Endodermal cell (in vitro differentiated cells): ENCODE data around the gene C2. TPM values are rescaled to one million over a fixed set of nuclear protein-coding genes. Genes with fewer than 3 reads are reported as not detected.

Source experiments
- DNase-seq: peaks from one replicate; pipeline ENCODE4 v3.0.0-alpha.2; 2017
- H3K27ac ChIP-seq: 2 replicates; pipeline ENCODE4 v1.5.1; 2013; ENCODE audit warnings: mild to moderate bottlenecking, low read depth, low read length, moderate library complexity
- H3K27me3 ChIP-seq: 2 replicates; pipeline ENCODE4 v1.6.1; 2013; ENCODE audit warnings: mild to moderate bottlenecking, low read length, moderate library complexity; ENCODE audit not compliant: insufficient read depth, control insufficient read depth, poor library complexity, severe bottlenecking
- H3K36me3 ChIP-seq: 2 replicates; pipeline ENCODE4 v1.7.0; 2013; ENCODE audit warnings: mild to moderate bottlenecking, low read length, moderate library complexity; ENCODE audit not compliant: control insufficient read depth, insufficient read depth
- H3K4me1 ChIP-seq: one replicate; pipeline ENCODE4 v1.7.0; 2013; ENCODE audit warnings: low read length; ENCODE audit not compliant: control insufficient read depth, insufficient read depth
- H3K4me3 ChIP-seq: 2 replicates; pipeline ENCODE4 v1.5.1; 2013; ENCODE audit warnings: mild to moderate bottlenecking, low read length, moderate library complexity
- H3K9ac ChIP-seq: 2 replicates; pipeline ENCODE4 v1.6.1; 2013; ENCODE audit warnings: mild to moderate bottlenecking, low read length, moderate library complexity; ENCODE audit not compliant: poor library complexity, severe bottlenecking; ENCODE audit errors: extremely low read depth
- H3K9me3 ChIP-seq: 2 replicates; pipeline ENCODE4 v1.6.1; 2013; ENCODE audit warnings: mild to moderate bottlenecking, low read length, moderate library complexity; ENCODE audit not compliant: control insufficient read depth
- H3K27ac Mint-ChIP-seq: 2 replicates; pipeline ENCODE4 v1.8.0; 2020; ENCODE audit warnings: mixed read lengths
- H3K27me3 Mint-ChIP-seq: 2 replicates; pipeline ENCODE4 v1.8.0; 2021; ENCODE audit warnings: mild to moderate bottlenecking, mixed read lengths; ENCODE audit not compliant: insufficient read depth
- H3K36me3 Mint-ChIP-seq: 2 replicates; pipeline ENCODE4 v1.8.0; 2020; ENCODE audit warnings: low read depth, mixed read lengths
- H3K4me1 Mint-ChIP-seq: 2 replicates; pipeline ENCODE4 v1.8.0; 2020; ENCODE audit warnings: mixed read lengths
- H3K4me3 Mint-ChIP-seq: 2 replicates; pipeline ENCODE4 v1.8.0; 2020; ENCODE audit warnings: mild to moderate bottlenecking, moderate library complexity, mixed read lengths
- H3K9me3 Mint-ChIP-seq: 2 replicates; pipeline ENCODE4 v1.8.0; 2020; ENCODE audit warnings: mild to moderate bottlenecking, mixed read lengths
- WGBS, 2 experiments: methylation state at CpG; one replicate each; pipeline versions ENCODE4 v1.1.5 to v1.1.7; 2013; ENCODE audit warnings: missing lambda C conversion rate in 2 of 2, mixed read lengths in 1 of 2; ENCODE audit not compliant: insufficient coverage in 1 of 2, insufficient read length in 1 of 2; 5-methylcytosine and 5-hydroxymethylcytosine counted together
- total RNA-seq, 2 donors: library from RNA; stranded (reverse); fragmentation: NEBNext Ultra II Directional in 1 of 2; extraction: Animal tissue kit (Norgen Biotek cat#: 25700) in 1 of 2; gene quantifications; 2 replicates in 1 of 2; 3 replicates in 1 of 2; pipeline ENCODE4 v1.2.1, GENCODE V29; 2021
- TF ChIP-seq, protein P1 (sequence below): fragments of 200-600 bp; sonication (generic); conservative IDR thresholded peaks from 2 replicates; pipeline ENCODE4 v1.5.0; 2021; ENCODE audit warnings: antibody characterized with exemption, mild to moderate bottlenecking

Gene C2
- total RNA-seq, 2 donors from 2014 or later: 0.29 to 1.0 TPM

DNA sequence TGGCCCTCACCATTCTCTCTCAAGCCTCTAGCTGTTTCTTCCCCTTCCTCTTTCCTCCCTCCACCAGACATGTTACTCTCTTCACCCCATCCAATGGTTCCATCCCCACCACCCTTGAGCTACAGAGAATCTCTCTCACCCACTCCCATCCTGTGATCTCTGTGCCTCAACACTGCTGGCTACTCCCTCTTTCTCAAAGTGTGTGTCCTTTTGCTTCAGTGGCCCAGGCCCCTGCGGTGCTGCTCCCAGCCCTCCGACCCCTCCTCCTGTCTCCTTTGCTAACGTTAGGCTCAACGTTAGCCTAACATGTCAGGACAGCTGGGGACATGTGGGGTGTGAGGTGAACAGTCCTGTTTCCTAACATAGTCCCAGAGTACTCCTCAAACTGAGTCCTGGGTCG lies 25.4 kb downstream of the C2 start:
- peaks cover 51% of the 10 kb centered on the region for H3K36me3 Mint-ChIP-seq
- no peak for DNase-seq
- H3K4me1 Mint-ChIP-seq: no peaks in the 10 kb centered on the region

DNA sequence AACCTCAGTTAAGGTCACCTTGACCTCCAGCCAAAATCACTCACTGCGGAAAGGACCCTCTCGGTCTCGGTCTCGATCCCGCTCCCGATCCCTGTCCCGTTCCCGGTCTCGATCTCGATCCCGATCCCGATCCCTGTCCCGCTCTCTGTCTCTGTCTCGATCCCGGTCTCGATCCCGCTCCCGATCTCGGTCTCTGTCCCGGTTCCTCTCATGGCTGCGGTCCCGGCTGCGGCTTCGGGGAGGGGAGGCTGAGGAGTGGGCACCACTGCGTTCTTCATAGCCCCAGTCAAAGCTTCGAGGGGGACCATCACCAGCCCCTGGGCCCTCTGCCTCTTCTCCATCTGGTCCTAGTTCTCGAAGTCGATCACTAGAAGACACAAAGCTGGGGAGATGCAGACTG lies 27.0 kb downstream of the C2 start:
- H3K27me3 ChIP-seq: no peaks in the 10 kb centered on the region
- TF ChIP-seq, protein P1, sequence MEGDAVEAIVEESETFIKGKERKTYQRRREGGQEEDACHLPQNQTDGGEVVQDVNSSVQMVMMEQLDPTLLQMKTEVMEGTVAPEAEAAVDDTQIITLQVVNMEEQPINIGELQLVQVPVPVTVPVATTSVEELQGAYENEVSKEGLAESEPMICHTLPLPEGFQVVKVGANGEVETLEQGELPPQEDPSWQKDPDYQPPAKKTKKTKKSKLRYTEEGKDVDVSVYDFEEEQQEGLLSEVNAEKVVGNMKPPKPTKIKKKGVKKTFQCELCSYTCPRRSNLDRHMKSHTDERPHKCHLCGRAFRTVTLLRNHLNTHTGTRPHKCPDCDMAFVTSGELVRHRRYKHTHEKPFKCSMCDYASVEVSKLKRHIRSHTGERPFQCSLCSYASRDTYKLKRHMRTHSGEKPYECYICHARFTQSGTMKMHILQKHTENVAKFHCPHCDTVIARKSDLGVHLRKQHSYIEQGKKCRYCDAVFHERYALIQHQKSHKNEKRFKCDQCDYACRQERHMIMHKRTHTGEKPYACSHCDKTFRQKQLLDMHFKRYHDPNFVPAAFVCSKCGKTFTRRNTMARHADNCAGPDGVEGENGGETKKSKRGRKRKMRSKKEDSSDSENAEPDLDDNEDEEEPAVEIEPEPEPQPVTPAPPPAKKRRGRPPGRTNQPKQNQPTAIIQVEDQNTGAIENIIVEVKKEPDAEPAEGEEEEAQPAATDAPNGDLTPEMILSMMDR: no peak
- WGBS, 2 experiments: 93 to 97% methylated on average over 25 to 28 of the region's 28 CpGs
- H3K27ac ChIP-seq: no peak overlapping the region
- H3K9me3 Mint-ChIP-seq: no peaks in the 10 kb centered on the region
- peaks cover 67% of the 10 kb centered on the region for H3K36me3 ChIP-seq
- no peaks in the 10 kb centered on the region for H3K27me3 Mint-ChIP-seq
- H3K36me3 Mint-ChIP-seq: peaks cover 51% of the 10 kb centered on the region
- H3K4me1 Mint-ChIP-seq: peaks cover under 1% of the 10 kb centered on the region
- DNase-seq: no peak
- H3K9me3 ChIP-seq: no peaks in the 10 kb centered on the region
- H3K4me3 ChIP-seq: no peak overlapping the region
- H3K27ac Mint-ChIP-seq: no peak overlapping the region
- H3K9ac ChIP-seq: no peak overlapping the region
- H3K4me3 Mint-ChIP-seq: no peak overlapping the region
- H3K4me1 ChIP-seq: peaks cover 1% of the 10 kb centered on the region

More for the DNA sequence above, 25.4 kb downstream of the C2 start:
- H3K9me3 ChIP-seq: no peaks in the 10 kb centered on the region
- no peak overlapping the region for H3K27ac Mint-ChIP-seq
- WGBS, 2 experiments: 88 to 100% methylated on average over 2 to 5 of the region's 5 CpGs
- no peak overlapping the region for H3K4me3 Mint-ChIP-seq
- TF ChIP-seq, protein P1: no peak
- H3K9me3 Mint-ChIP-seq: no peaks in the 10 kb centered on the region
- H3K4me3 ChIP-seq: no peak overlapping the region
- no peak overlapping the region for H3K9ac ChIP-seq
- no peak overlapping the region for H3K27ac ChIP-seq
- H3K27me3 ChIP-seq: peaks cover 4% of the 10 kb centered on the region
- peaks cover 10% of the 10 kb centered on the region for H3K27me3 Mint-ChIP-seq
- H3K36me3 ChIP-seq: peaks cover 67% of the 10 kb centered on the region
- H3K4me1 ChIP-seq: no peaks in the 10 kb centered on the region

DNA sequence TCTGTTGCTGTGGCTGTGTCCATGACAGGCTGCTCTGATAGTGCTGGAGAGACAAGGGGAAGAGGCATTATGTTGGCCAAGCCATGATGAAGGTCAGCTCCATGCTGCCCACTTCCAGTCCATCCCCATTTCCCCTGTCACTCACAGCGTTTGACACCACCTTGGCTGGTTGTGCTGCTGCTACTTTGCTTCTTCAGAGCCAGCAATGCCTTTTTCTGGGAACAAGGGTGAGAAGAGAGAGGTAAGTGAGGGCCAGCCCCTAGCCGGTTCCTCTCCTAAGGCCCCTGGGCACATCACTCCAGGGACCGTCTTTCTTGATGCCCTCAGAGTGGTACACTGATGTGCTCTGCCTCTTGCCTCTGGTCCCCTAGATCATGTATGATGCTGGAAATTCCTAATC lies 29.3 kb downstream of the C2 start:
- Histone ChIP-seq H3K4me1 (peaks cover 6% of the 10 kb centered on the region), H3K27ac (no peak overlapping the region), H3K9ac (no peak overlapping the region), H3K27me3 (no peaks in the 10 kb centered on the region), H3K9me3 (no peaks in the 10 kb centered on the region), H3K4me3 (no peak overlapping the region), H3K36me3 (peaks cover 69% of the 10 kb centered on the region)
- no peaks in the 10 kb centered on the region for H3K27me3 Mint-ChIP-seq
- H3K36me3 Mint-ChIP-seq: peaks cover 58% of the 10 kb centered on the region
- 80 to 93% methylated on average over 1 to 3 of the region's 3 CpGs for WGBS, 2 experiments
- H3K4me3 Mint-ChIP-seq: peak overlapping the region; percentile 92
- H3K27ac Mint-ChIP-seq: no peak overlapping the region
- H3K4me1 Mint-ChIP-seq: peaks cover 5% of the 10 kb centered on the region
- TF ChIP-seq, protein P1: no peak
- H3K9me3 Mint-ChIP-seq: no peaks in the 10 kb centered on the region
- no peak for DNase-seq
